D721Med (cell line): Measurements from ENCODE around the gene PGAP3.

Experiments used
- DNase-seq: peaks from one replicate; pipeline ENCODE4 v3.0.0; 2011; ENCODE audit warnings: low spot score; ENCODE audit not compliant: insufficient read length
- FAIRE-seq: peaks from 2 replicates; lab custom pipeline; 2011; peaks lifted over from hg19 to GRCh38; lab: Jason Lieb, UNC
- CTCF ChIP-seq: IDR thresholded peaks from 2 replicates; pipeline ENCODE4 v1.5.1; 2012; ENCODE audit warnings: mild to moderate bottlenecking, control low read depth; ENCODE audit not compliant: insufficient read depth; ENCODE audit errors: missing control alignments

PGAP3 gene

DNA sequence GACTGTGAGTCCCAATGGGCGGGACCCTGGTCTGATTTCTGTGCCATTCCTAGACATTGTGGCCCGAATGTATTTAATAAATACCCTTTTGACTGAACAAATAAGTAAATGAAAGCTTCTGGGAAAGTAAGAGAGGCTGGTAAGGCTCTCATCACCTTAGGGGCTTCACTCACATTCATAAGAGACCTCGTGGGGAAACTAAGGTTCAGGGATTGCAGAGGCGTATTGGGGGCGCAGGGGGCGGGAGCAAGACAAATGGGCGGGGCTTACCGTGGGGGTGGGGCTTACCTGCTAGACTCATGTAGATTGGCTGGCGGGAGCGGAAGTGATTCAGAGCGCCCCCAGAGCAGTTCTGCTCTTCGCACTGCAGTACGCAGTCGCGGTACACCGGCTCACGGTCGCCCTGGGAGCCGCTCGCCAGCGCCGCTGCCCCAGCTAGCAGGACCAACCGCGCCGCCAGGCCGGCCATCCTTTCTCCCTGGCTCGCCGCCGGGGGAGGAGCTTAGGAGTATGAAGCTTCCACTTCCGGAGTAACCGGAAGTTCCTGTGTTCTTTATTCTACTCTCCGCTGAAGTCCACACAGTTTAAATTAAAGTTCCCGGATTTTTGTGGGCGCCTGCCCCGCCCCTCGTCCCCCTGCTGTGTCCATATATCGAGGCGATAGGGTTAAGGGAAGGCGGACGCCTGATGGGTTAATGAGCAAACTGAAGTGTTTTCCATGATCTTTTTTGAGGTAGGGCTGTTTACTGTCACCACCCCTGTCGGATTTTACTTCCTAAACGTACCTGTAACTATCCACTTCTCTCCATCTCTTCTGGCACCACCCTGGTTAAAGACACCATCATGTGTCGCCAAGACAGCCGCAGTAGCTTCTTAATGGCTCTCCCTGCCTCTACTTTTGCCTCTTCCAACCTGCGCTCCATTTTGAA lies at the start of gene PGAP3:
Gene PGAP3, minus strand, starts transcription at position 512 of the 929 bp plus-strand sequence. Its CDS starts 43 bp downstream, at position 469.
- no peak for FAIRE-seq
- TF ChIP-seq CTCF: no peak
- DNase-seq: peak; percentile 85

- FAIRE-seq (no peak), DNase-seq (no peak)
- no peak for TF ChIP-seq CTCF
Measured at GRCh38 chr17:39737206-39737759, 49.4 kb upstream of the PGAP3 start.

GRCh38 chr17:39736319-39737165 lies 48.7 kb upstream of the PGAP3 start:
- TF ChIP-seq CTCF: no peak
- no peak for FAIRE-seq

DNA sequence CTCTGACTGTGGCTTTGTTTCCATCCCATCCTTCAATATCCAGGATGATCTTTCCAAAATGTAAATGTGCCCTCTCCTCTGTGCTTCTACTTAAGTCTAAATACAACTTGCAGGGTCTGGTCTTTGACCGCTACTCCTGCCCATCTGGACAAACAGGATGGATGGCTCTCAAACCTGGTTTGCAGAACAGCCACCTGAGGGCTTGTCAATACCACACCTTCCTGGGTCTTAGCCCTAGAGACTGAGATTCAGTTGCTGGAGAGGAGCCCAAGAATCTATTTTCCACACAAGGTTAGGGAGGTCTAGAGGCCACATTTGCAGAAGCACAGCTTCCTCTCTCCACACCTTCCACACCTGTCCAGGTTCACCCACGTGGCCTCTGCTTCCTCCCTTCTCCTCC lies 48.0 kb upstream of the PGAP3 start:
- no peak for TF ChIP-seq CTCF
- no peak for FAIRE-seq
- DNase-seq: no peak

More at GRCh38 chr17:39736319-39737165, 48.7 kb upstream of the PGAP3 start:
- DNase-seq: no peak

GRCh38 chr17:39732586-39732985 lies 44.7 kb upstream of the PGAP3 start:
- no peak for TF ChIP-seq CTCF
- DNase-seq (no peak), FAIRE-seq (no peak)

GRCh38 chr17:39730095-39730921 lies 42.5 kb upstream of the PGAP3 start, which contains the start of gene MIEN1:
MIEN1 (minus strand) TSS chr17:39730532; CDS start chr17:39730495, 37 bp downstream.
- peak; percentile 67 for TF ChIP-seq CTCF
- FAIRE-seq (no peak), DNase-seq (peak; percentile 97)
